ENCODE data around the gene POC1A.
"Not testable (repeated sequence)": the region's sequence is repeated elsewhere in the genome, so short reads cannot be mapped to it uniquely, and the experiment has no call there.

Gene POC1A

DNA sequence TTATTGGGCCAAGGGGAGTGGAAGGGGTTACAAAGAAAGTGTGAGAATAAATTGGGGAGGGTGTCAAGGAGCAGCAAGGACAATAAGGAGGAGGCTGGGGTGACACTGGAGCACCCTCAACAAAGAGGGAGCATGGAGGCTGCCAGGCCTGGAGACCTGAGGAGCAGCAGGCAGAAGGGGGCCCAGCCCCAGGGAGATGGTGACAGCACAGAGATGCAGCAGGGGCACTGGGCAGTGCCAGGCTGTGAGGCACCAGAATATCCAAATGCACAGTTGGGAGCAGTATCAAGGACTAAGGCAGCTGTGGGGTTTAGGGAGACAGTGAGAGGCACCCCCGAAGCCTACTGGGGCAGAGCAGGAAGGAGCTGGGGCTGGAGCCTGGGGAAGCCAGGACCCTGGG is 24.3 kb upstream of the POC1A start:
- POLR2A ChIA-PET: no interaction called here
- CTCF ChIA-PET: interaction anchor here (1.0 to 1.1 kb wide), 3 partner anchors 11 to 177 kb away, joined by 3 to 4 read pairs (median 3); no protein-coding TSS in a partner anchor
- no peak for DNase-seq (ENCODE audit: extremely low spot score)
- TF ChIP-seq, protein P1, sequence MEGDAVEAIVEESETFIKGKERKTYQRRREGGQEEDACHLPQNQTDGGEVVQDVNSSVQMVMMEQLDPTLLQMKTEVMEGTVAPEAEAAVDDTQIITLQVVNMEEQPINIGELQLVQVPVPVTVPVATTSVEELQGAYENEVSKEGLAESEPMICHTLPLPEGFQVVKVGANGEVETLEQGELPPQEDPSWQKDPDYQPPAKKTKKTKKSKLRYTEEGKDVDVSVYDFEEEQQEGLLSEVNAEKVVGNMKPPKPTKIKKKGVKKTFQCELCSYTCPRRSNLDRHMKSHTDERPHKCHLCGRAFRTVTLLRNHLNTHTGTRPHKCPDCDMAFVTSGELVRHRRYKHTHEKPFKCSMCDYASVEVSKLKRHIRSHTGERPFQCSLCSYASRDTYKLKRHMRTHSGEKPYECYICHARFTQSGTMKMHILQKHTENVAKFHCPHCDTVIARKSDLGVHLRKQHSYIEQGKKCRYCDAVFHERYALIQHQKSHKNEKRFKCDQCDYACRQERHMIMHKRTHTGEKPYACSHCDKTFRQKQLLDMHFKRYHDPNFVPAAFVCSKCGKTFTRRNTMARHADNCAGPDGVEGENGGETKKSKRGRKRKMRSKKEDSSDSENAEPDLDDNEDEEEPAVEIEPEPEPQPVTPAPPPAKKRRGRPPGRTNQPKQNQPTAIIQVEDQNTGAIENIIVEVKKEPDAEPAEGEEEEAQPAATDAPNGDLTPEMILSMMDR (IDR thresholded peaks at IDR 0.05; ENCODE audit: control extremely low read depth, extremely low read depth, low read depth, missing control alignments): no peak

DNA sequence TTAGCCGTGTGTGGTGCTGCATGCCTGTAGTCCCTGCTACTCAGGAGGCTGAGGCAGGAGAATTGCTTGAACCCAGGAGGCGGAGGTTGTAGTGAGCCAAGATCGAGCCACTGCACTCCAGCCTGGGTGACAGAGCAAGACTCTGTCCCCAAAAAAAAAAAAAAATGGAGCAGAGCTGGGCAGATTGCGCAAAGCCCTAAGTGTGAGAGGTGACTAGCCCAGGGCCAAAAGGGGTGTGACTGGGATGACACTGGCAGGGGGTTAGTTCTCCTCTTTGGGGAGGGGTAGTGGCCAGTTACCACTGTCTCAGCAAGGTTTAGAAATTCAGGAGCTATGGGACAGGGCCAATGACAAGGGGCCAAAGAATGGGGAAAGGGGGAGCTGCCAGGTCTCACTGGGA is 23.9 kb upstream of the POC1A start:
- DNase-seq (ENCODE audit: extremely low spot score); POLR2A ChIA-PET: not testable (repeated sequence)
- CTCF ChIA-PET: interaction anchor here (1.0 kb wide), 2 partner anchors 11 to 177 kb away, joined by 3 to 4 read pairs; no protein-coding TSS in a partner anchor

DNA sequence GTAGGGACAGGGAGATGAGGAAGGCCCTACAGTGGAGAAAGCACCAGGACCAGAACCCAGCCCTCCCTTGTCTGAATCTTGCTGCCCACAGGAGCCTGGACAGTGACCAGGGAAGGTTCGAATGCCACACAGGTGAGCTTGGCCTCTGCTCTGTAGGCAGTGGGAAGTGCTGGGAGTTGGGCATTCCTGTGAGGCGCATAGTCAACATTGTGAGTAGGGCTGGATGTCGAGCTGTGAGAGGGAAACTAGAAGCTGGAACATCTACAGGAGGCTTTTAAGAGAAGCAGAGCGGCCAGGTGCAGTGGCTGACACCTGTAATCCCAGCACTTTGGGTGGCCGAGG is 23.4 kb upstream of the POC1A start:
- DNase-seq (ENCODE audit: extremely low spot score): no peak
- ChIA-PET CTCF (interaction anchor here (1.0 kb wide), 1 partner anchor 177 kb away, joined by 3 read pairs; no protein-coding TSS in a partner anchor), POLR2A (no interaction called here)
- TF ChIP-seq, protein P1 (IDR thresholded peaks at IDR 0.05; ENCODE audit: control extremely low read depth, extremely low read depth, low read depth, missing control alignments): no peak

DNA sequence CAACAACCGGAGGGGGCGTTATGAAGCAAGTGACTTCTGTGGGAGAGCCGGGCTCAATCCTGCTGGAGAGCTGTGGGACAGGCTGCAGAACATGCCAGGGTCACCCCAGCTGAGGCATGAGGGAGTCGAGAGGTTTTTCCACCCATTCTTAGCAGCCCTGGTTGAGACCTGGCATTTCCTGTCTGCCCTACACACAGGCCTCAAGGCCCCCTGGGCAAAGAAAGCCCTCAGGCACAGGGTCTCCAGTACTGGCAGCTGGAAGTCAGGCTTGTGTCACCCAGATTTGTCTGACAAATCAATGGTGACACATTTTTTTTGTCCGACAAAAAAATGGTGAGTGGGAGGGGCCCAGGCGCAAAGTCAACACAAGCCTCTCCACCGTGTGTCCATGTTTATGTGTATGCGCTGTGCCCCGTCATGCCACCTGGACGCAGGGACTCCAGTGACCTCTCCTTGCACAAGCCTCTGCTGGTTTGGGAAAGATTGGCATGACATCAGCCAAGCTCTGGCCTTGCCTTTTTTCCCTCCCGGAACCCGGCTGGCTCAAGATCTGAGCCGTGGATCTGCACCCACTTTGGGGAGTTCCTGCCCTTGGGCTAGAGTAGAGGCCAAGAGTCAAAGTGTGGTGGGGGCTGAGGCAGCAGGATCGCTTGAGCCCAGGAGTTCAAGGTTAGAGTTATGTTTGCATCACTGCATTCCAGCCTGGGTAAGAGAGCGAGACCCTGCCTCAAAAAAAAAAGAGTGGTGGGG is 22.9 kb upstream of the POC1A start:
- CTCF ChIA-PET: interaction anchor here (3.1 kb wide), 1 partner anchor 10 kb away, joined by 17 read pairs; no protein-coding TSS in a partner anchor
- TF ChIP-seq, protein P1 (IDR thresholded peaks at IDR 0.05; ENCODE audit: control extremely low read depth, extremely low read depth, low read depth, missing control alignments): no peak
- DNase-seq (ENCODE audit: extremely low spot score): no peak
- POLR2A ChIA-PET: no interaction called here

DNA sequence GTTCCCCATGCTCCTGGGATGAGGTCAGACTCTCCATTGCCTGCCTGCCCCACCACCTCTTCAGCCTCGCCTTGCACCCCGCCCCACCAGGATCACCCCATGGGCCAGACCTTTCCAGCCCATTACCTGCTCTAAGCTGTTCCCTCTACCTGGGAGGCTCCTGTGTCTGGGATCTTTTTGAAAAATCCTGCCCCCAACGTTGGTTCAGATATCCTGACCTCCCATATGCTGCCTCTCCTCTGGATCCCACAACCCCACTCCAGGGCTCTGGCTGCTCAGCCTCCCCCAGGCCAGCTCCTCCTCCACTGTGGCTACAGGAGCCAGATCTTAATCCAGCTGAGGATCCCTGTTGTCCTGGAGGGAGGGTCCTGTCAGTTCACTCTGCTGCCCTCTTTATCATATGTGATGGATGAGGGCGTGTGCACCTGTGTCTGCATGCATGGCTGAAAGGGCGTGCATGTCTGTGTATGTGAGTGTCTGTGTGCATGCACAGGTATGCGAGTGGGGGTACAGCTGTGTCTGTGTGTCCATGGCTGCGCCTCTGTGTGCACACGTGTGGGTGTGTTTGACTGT is 22.0 kb upstream of the POC1A start:
- DNase-seq (ENCODE audit: extremely low spot score): no peak
- POLR2A ChIA-PET: no interaction called here
- CTCF ChIA-PET: interaction anchor here (0.8 to 3.1 kb wide), 3 partner anchors 11 to 83 kb away, joined by 3 to 17 read pairs (median 3); no protein-coding TSS in a partner anchor
- TF ChIP-seq, protein P1 (IDR thresholded peaks at IDR 0.05; ENCODE audit: control extremely low read depth, extremely low read depth, low read depth, missing control alignments): no peak

DNA sequence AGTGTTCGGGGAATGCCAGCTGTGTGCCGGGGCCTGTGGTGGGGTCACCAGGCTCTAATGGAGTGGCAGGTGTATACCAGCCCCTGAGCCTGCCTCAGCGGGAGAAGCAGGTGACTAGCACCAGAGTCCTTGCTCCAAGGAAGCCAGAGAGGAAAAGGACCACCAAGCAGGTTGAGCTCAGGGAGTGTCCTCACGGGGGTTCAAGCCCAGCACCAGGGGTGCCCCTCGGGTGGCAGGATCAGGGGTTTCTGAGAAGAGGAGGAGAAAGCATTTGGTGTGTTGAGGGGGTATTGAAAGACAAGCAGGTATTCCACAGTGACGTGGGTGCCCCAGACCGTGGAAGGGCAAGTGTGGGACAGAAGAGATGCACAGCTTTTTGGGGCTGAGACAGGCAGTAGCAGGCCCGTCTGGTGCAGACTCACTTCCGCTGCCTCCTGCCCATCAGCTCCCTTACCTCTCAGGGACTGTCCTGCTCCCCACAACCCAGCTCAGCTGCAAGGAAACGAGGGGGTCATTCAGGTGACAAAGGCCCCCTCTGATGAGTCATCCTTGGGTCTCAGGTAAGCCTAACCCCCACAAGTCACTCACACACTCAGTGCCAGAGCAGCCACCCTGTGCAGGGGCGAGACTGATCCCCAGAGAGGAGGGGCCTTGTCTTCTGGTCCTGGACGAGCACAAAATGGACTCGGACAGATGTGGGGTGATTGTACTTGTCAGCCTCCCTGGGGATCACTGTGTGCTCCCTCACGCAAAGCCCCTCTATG is 21.4 kb upstream of the POC1A start:
- ChIA-PET POLR2A (no interaction called here), CTCF (interaction anchor here (0.8 to 3.1 kb wide), 4 partner anchors 8 to 84 kb away, joined by 3 to 17 read pairs (median 4); no protein-coding TSS in a partner anchor)
- DNase-seq (ENCODE audit: extremely low spot score): no peak
- TF ChIP-seq, protein P1 (IDR thresholded peaks at IDR 0.05; ENCODE audit: control extremely low read depth, extremely low read depth, low read depth, missing control alignments): no peak
